ENCODE data around the gene CFAP100.

GRCh38 chr3:126456211-126456610, 61.5 kb downstream of the CFAP100 start:
- TF ChIP-seq CTCF (IDR thresholded peaks at IDR 0.05) (no peak), POLR2A (IDR thresholded peaks at IDR 0.05) (no peak)
